GM12878 (cell line): ENCODE measurements around the gene PPP4R1.

Experiments used
- BCL3 ChIP-seq: IDR thresholded peaks from 2 replicates; pipeline ENCODE4 v1.6.1; 2011; ENCODE audit warnings: borderline replicate concordance, low read depth, mild to moderate bottlenecking, moderate library complexity, low read length; ENCODE audit not compliant: insufficient read depth, poor library complexity, severe bottlenecking
- BMI1 ChIP-seq: fragments of 450-650 bp; IDR thresholded peaks from 2 replicates; pipeline ENCODE4 v1.6.1; 2016; ENCODE audit warnings: mild to moderate bottlenecking, moderate library complexity, borderline replicate concordance
- CREB1 ChIP-seq: IDR thresholded peaks from 2 replicates; pipeline ENCODE4 v1.6.1; 2012; ENCODE audit warnings: low read depth, mild to moderate bottlenecking, inconsistent platforms
- CREM ChIP-seq: IDR thresholded peaks from 2 replicates; pipeline ENCODE4 v1.6.1; 2014; ENCODE audit warnings: antibody characterized with exemption, low read depth
- CTCF ChIP-seq, 3 experiments: IDR thresholded peaks in 2 of 3; conservative IDR thresholded peaks in 1 of 3; 2 replicates each; pipeline ENCODE4 v1.5.1; 2011; ENCODE audit warnings: low read depth in 3 of 3, low read length in 3 of 3, mild to moderate bottlenecking in 3 of 3, control low read depth in 2 of 3, moderate library complexity in 2 of 3, inconsistent platforms in 1 of 3, mixed read lengths in 1 of 3; ENCODE audit not compliant: control insufficient read depth in 2 of 3, insufficient read depth in 1 of 3; ENCODE audit errors: extremely low read depth in 1 of 3
- REST ChIP-seq: IDR thresholded peaks from 2 replicates; pipeline ENCODE4 v1.6.1; 2012; ENCODE audit warnings: mild to moderate bottlenecking, low read depth, low read length
- SIN3A ChIP-seq: IDR thresholded peaks from 2 replicates; pipeline ENCODE4 v1.6.1; 2012; ENCODE audit warnings: low read depth, low read length, improper control_type of control experiment
- SUPT20H ChIP-seq: IDR thresholded peaks from 2 replicates; pipeline ENCODE4 v1.6.1; 2011; ENCODE audit warnings: low read depth, mild to moderate bottlenecking, low read length, moderate library complexity, borderline replicate concordance; ENCODE audit not compliant: control insufficient read depth
- WRNIP1 ChIP-seq: IDR thresholded peaks from 2 replicates; pipeline ENCODE4 v1.6.1; 2011; ENCODE audit warnings: low read depth, low read length, improper control_type of control experiment, borderline replicate concordance

- TF ChIP-seq SUPT20H (no peak), CREB1 (no peak), REST (no peak), BCL3 (no peak), BMI1 (no peak), WRNIP1 (no peak), CTCF (IDR thresholded peaks at IDR 0.05 in 2 of 3, conservative IDR thresholded peaks at IDR 0.05 in 1 of 3; ENCODE audit: control insufficient read depth in 2 of 3, extremely low read depth in 1 of 3, insufficient read depth in 1 of 3, low read depth in 3 of 3, low read length in 3 of 3) (no peak), CREM (no peak), SIN3A (no peak)
Measured at GRCh38 chr18:9587924-9588323, 26.4 kb downstream of the PPP4R1 start.
